ENCODE measurements around the gene CNEP1R1.

- no peak for TF ChIP-seq SMC3 (conservative IDR thresholded peaks at IDR 0.05; ENCODE audit: poor library complexity)
- TF ChIP-seq, protein P1, sequence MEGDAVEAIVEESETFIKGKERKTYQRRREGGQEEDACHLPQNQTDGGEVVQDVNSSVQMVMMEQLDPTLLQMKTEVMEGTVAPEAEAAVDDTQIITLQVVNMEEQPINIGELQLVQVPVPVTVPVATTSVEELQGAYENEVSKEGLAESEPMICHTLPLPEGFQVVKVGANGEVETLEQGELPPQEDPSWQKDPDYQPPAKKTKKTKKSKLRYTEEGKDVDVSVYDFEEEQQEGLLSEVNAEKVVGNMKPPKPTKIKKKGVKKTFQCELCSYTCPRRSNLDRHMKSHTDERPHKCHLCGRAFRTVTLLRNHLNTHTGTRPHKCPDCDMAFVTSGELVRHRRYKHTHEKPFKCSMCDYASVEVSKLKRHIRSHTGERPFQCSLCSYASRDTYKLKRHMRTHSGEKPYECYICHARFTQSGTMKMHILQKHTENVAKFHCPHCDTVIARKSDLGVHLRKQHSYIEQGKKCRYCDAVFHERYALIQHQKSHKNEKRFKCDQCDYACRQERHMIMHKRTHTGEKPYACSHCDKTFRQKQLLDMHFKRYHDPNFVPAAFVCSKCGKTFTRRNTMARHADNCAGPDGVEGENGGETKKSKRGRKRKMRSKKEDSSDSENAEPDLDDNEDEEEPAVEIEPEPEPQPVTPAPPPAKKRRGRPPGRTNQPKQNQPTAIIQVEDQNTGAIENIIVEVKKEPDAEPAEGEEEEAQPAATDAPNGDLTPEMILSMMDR (IDR thresholded peaks at IDR 0.05; ENCODE audit: poor library complexity, severe bottlenecking) = no peak
- no peak for TF ChIP-seq REST (IDR thresholded peaks at IDR 0.05; ENCODE audit: borderline replicate concordance)
- TF ChIP-seq EP300 (conservative IDR thresholded peaks at IDR 0.05; ENCODE audit: poor library complexity, severe bottlenecking) = no peak
- no peak for TF ChIP-seq POLR2AphosphoS5 (IDR thresholded peaks at IDR 0.05)
- no peak for TF ChIP-seq EZH2 (IDR thresholded peaks at IDR 0.05; ENCODE audit: borderline replicate concordance, insufficient read depth, low read length, poor library complexity, severe bottlenecking)
- no peak for TF ChIP-seq TAF1 (IDR thresholded peaks at IDR 0.05; ENCODE audit: low read depth)
- TF ChIP-seq RAD21 (conservative IDR thresholded peaks at IDR 0.05) = no peak
- TF ChIP-seq MXI1 (conservative IDR thresholded peaks at IDR 0.05; ENCODE audit: poor library complexity, severe bottlenecking) = no peak
Observed at GRCh38 chr16:50046853-50047252, 21.8 kb downstream of the CNEP1R1 start.

All from neural cell (in vitro differentiated cells).